CD4-positive, alpha-beta T cell treated with Interleukin-12 subunit alpha and Interleukin-12 subunit beta, for 1 hour (primary cell): ENCODE results near the gene NEURL2.
"Not testable (repeated sequence)": the region's sequence is repeated elsewhere in the genome, so short reads cannot be mapped to it uniquely, and the experiment has no call there.

Source experiments
- DNase-seq: peaks from one replicate; pipeline ENCODE4 v3.0.0-alpha.2; 2020

The NEURL2 gene

GRCh38 chr20:45897692-45898091, 6.7 kb upstream of the NEURL2 start:
- no peak for DNase-seq

- no peak for DNase-seq
Observed at GRCh38 chr20:45897289-45897688, 6.3 kb upstream of the NEURL2 start.

GRCh38 chr20:45896641-45897161, 5.7 kb upstream of the NEURL2 start:
- DNase-seq = no peak

GRCh38 chr20:45894797-45895196, 3.8 kb upstream of the NEURL2 start:
- DNase-seq = no peak

GRCh38 chr20:45893831-45894230, 2.8 kb upstream of the NEURL2 start:
- no peak for DNase-seq

- DNase-seq = peak; percentile 28
Observed at GRCh38 chr20:45892828-45893500, 2.0 kb upstream of the NEURL2 start.

- DNase-seq = no peak
Observed at GRCh38 chr20:45892049-45892825, 1.2 kb upstream of the NEURL2 start.

GRCh38 chr20:45890077-45890984, 677 bp downstream of the NEURL2 start:
- DNase-seq = peak; percentile 52

GRCh38 chr20:45888681-45889080, 2.3 kb downstream of the NEURL2 start:
- no peak for DNase-seq

- DNase-seq = no peak
Observed at GRCh38 chr20:45887346-45887715, 3.7 kb downstream of the NEURL2 start, which contains the start of gene SPATA25. TSS of gene SPATA25 (minus strand) at chr20:45887622. CDS start at chr20:45887590, 32 bp downstream.

GRCh38 chr20:45886590-45887345, 4.2 kb downstream of the NEURL2 start:
- no peak for DNase-seq

- no peak for DNase-seq
Observed at GRCh38 chr20:45883100-45883469, 7.9 kb downstream of the NEURL2 start.

- no peak for DNase-seq
Observed at GRCh38 chr20:45882469-45883099, 8.4 kb downstream of the NEURL2 start.

GRCh38 chr20:45880988-45881788, 9.8 kb downstream of the NEURL2 start, which contains the start of gene ZSWIM1:
TSS of gene ZSWIM1 (plus strand) at chr20:45881227. CDS start at chr20:45882593, 1,366 bp downstream.
- peak; percentile 99 for DNase-seq

GRCh38 chr20:45878076-45878761, 12.8 kb downstream of the NEURL2 start:
- no peak for DNase-seq

- DNase-seq = no peak
Observed at GRCh38 chr20:45874576-45874975, 16.4 kb downstream of the NEURL2 start.

- not testable (repeated sequence) for DNase-seq
Observed at GRCh38 chr20:45874104-45874481, 16.9 kb downstream of the NEURL2 start.

GRCh38 chr20:45873409-45874103, 17.5 kb downstream of the NEURL2 start:
- DNase-seq = no peak

- DNase-seq = no peak
Observed at GRCh38 chr20:45872626-45873025, 18.4 kb downstream of the NEURL2 start.

GRCh38 chr20:45867819-45868176, 23.2 kb downstream of the NEURL2 start:
- DNase-seq = no peak
